Astrocyte (in vitro differentiated cells and primary cell): ENCODE measurements around the gene MAT2A. TPM values are rescaled to one million over a fixed set of nuclear protein-coding genes. Genes with fewer than 3 reads are reported as not detected.

Experiments used
- DNase-seq: peaks from one replicate; pipeline ENCODE4 v3.0.0-alpha.2; 2010; ENCODE audit warnings: low read depth
- FAIRE-seq: peaks from 2 replicates; lab custom pipeline; 2011; peaks lifted over from hg19 to GRCh38; lab: Jason Lieb, UNC
- H2AFZ ChIP-seq: 2 replicates; pipeline ENCODE4 v1.6.0; 2012; ENCODE audit warnings: low read depth, low read length, inconsistent platforms
- H3K27ac ChIP-seq: 2 replicates; pipeline ENCODE4 v1.5.1; 2011; ENCODE audit warnings: low read depth, low read length, inconsistent platforms
- H3K27me3 ChIP-seq: 2 replicates; pipeline ENCODE4 v1.6.0; 2011; ENCODE audit warnings: low read length, inconsistent platforms; ENCODE audit not compliant: insufficient read depth
- H3K36me3 ChIP-seq: 2 replicates; pipeline ENCODE4 v1.5.1; 2011; ENCODE audit warnings: low read length, inconsistent platforms; ENCODE audit not compliant: insufficient read depth
- H3K4me1 ChIP-seq: 2 replicates; pipeline ENCODE4 v1.5.1; 2011; ENCODE audit warnings: low read length, inconsistent platforms; ENCODE audit not compliant: insufficient read depth
- H3K4me2 ChIP-seq: 2 replicates; pipeline ENCODE4 v1.6.0; 2012; ENCODE audit warnings: low read length, inconsistent platforms
- H3K4me3 ChIP-seq: 2 replicates; pipeline ENCODE4 v1.5.1; 2011; ENCODE audit warnings: low read depth, mild to moderate bottlenecking, low read length, inconsistent platforms; ENCODE audit not compliant: insufficient read depth
- H3K79me2 ChIP-seq: 2 replicates; pipeline ENCODE4 v1.6.0; 2012; ENCODE audit warnings: mild to moderate bottlenecking, low read length, inconsistent platforms; ENCODE audit not compliant: insufficient read depth
- H3K9ac ChIP-seq: 2 replicates; pipeline ENCODE4 v1.6.0; 2012; ENCODE audit warnings: mild to moderate bottlenecking, low read length, inconsistent platforms
- H3K9me3 ChIP-seq: 2 replicates; pipeline ENCODE4 v1.5.1; 2012; ENCODE audit warnings: low read depth, mild to moderate bottlenecking, low read length, inconsistent platforms; ENCODE audit not compliant: insufficient read depth
- H4K20me1 ChIP-seq: 2 replicates; pipeline ENCODE4 v1.6.0; 2012; ENCODE audit warnings: low read length, inconsistent platforms; ENCODE audit not compliant: insufficient read depth
- H3K27ac Mint-ChIP-seq: one replicate; pipeline ENCODE4 v1.8.0; 2021; ENCODE audit warnings: mild to moderate bottlenecking, mixed read lengths; ENCODE audit not compliant: unreplicated experiment
- H3K27me3 Mint-ChIP-seq: one replicate; pipeline ENCODE4 v1.8.0; 2021; ENCODE audit warnings: low read depth, mixed read lengths; ENCODE audit not compliant: unreplicated experiment
- H3K36me3 Mint-ChIP-seq: one replicate; pipeline ENCODE4 v1.8.0; 2021; ENCODE audit warnings: low read depth, mixed read lengths; ENCODE audit not compliant: unreplicated experiment
- H3K4me1 Mint-ChIP-seq: one replicate; pipeline ENCODE4 v1.8.0; 2021; ENCODE audit warnings: low read depth, mixed read lengths; ENCODE audit not compliant: unreplicated experiment
- H3K4me3 Mint-ChIP-seq: one replicate; pipeline ENCODE4 v1.8.0; 2021; ENCODE audit warnings: mild to moderate bottlenecking, moderate library complexity, mixed read lengths; ENCODE audit not compliant: unreplicated experiment
- H3K9me3 Mint-ChIP-seq: one replicate; pipeline ENCODE4 v1.8.0; 2021; ENCODE audit warnings: mild to moderate bottlenecking, mixed read lengths; ENCODE audit not compliant: unreplicated experiment
- CTCF ChIP-seq: IDR thresholded peaks from 2 replicates; pipeline ENCODE4 v1.5.1; 2011; ENCODE audit warnings: low read depth, mild to moderate bottlenecking, inconsistent platforms, low read length, moderate library complexity; ENCODE audit not compliant: insufficient read depth
- EZH2 ChIP-seq: IDR thresholded peaks from 2 replicates; pipeline ENCODE4 v1.6.1; 2012; ENCODE audit warnings: mild to moderate bottlenecking, low read length, inconsistent platforms; ENCODE audit not compliant: insufficient read depth
- total RNA-seq: library from RNA; stranded (reverse); gene quantifications from 2 replicates; pipeline ENCODE4 v1.2.1, GENCODE V29; 2021

MAT2A gene
- total RNA-seq, 1 donor from 2014 or later, result 180 TPM

- Histone ChIP-seq H2AFZ (peak overlapping the region; percentile 93), H3K4me2 (peak overlapping the region; percentile 97), H3K36me3 (peaks cover 24% of the 10 kb centered on the region), H3K9me3 (no peaks in the 10 kb centered on the region), H3K79me2 (peaks cover 57% of the 10 kb centered on the region), H3K27me3 (no peaks in the 10 kb centered on the region), H3K4me3 (peak overlapping the region; percentile 99), H3K4me1 (peaks cover 32% of the 10 kb centered on the region), H3K27ac (peak overlapping the region; percentile 99), H3K9ac (peak overlapping the region; percentile 99), H4K20me1 (peaks cover 38% of the 10 kb centered on the region)
- Mint-ChIP-seq H3K4me3 (peak overlapping the region; percentile 91), H3K27me3 (no peaks in the 10 kb centered on the region), H3K4me1 (peaks cover 29% of the 10 kb centered on the region), H3K9me3 (no peaks in the 10 kb centered on the region), H3K27ac (peak overlapping the region; percentile 98), H3K36me3 (peaks cover 18% of the 10 kb centered on the region)
- DNase-seq (no peak), FAIRE-seq (no peak)
- TF ChIP-seq CTCF (no peak), EZH2 (no peak)
Measured at GRCh38 chr2:85537600-85538506, 1.1 kb upstream of the MAT2A start.

GRCh38 chr2:85539361-85540132 lies 579 bp downstream of the MAT2A start:
- no peaks in the 10 kb centered on the region for H3K9me3 ChIP-seq
- H3K4me1 ChIP-seq, result peaks cover 32% of the 10 kb centered on the region
- H3K79me2 ChIP-seq, result peaks cover 62% of the 10 kb centered on the region
- TF ChIP-seq CTCF (no peak), EZH2 (no peak)
- peaks cover 37% of the 10 kb centered on the region for H3K36me3 ChIP-seq
- peak overlapping the region; percentile 99 for H3K4me3 ChIP-seq
- H3K9ac ChIP-seq, result peak overlapping the region; percentile 99
- no peaks in the 10 kb centered on the region for H3K27me3 ChIP-seq
- H3K4me2 ChIP-seq, result peak overlapping the region; percentile 97
- peak overlapping the region; percentile 80 for H3K27ac Mint-ChIP-seq
- H3K4me3 Mint-ChIP-seq, result peak overlapping the region; percentile 91
- FAIRE-seq, result no peak
- DNase-seq, result peak; percentile 43
- no peaks in the 10 kb centered on the region for H3K27me3 Mint-ChIP-seq
- H2AFZ ChIP-seq, result no peak overlapping the region
- H3K27ac ChIP-seq, result peak overlapping the region; percentile 99
- peaks cover 22% of the 10 kb centered on the region for H3K36me3 Mint-ChIP-seq
- H3K4me1 Mint-ChIP-seq, result peaks cover 34% of the 10 kb centered on the region
- no peaks in the 10 kb centered on the region for H3K9me3 Mint-ChIP-seq
- peaks cover 55% of the 10 kb centered on the region for H4K20me1 ChIP-seq
